ENCODE measurements around the gene SESN1. TPM values are rescaled to one million over a fixed set of nuclear protein-coding genes. Genes with fewer than 3 reads are reported as not detected.

The SESN1 gene
- total RNA-seq, 1 donor from 2014 or later: 23.6 TPM

DNA sequence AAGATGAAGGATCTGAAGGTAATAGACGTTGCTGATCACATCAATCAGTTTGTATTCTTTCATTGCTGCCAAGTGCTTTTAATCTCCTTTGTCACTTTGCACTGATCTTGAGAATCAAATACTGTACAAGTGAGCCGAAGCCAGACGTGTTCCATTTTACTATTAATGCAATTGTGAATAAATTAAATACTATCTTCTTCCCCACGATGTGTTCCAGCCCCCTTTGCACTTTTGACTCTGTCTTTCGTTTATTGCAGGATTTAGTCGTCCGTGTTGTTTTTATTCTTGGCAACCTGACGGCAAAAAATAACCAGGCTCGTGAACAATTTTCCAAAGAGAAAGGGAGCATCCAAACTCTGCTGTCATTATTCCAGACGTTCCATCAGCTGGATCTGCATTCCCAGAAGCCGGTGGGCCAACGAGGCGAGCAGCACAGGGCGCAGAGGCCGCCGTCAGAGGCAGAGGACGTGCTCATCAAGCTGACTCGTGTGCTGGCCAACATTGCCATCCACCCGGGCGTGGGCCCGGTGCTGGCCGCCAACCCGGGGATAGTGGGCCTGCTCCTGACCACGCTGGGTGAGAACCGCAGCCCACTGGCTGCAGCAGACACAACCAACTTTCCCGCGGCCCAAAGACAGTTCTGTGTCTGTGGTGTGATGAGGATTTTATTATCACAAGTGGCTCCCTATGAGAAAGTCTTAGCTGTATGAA lies 141.7 kb downstream of the SESN1 start:
- Mint-ChIP-seq H3K4me1 (ENCODE audit: unreplicated experiment) (peaks cover 12% of the 10 kb centered on the region), H3K9me3 (ENCODE audit: unreplicated experiment) (no peaks in the 10 kb centered on the region), H3K27ac (ENCODE audit: unreplicated experiment) (no peak overlapping the region), H3K4me3 (ENCODE audit: unreplicated experiment) (no peak overlapping the region), H3K27me3 (ENCODE audit: unreplicated experiment) (no peaks in the 10 kb centered on the region), H3K36me3 (ENCODE audit: low read depth, unreplicated experiment) (no peaks in the 10 kb centered on the region)
- TF ChIP-seq, protein P1, sequence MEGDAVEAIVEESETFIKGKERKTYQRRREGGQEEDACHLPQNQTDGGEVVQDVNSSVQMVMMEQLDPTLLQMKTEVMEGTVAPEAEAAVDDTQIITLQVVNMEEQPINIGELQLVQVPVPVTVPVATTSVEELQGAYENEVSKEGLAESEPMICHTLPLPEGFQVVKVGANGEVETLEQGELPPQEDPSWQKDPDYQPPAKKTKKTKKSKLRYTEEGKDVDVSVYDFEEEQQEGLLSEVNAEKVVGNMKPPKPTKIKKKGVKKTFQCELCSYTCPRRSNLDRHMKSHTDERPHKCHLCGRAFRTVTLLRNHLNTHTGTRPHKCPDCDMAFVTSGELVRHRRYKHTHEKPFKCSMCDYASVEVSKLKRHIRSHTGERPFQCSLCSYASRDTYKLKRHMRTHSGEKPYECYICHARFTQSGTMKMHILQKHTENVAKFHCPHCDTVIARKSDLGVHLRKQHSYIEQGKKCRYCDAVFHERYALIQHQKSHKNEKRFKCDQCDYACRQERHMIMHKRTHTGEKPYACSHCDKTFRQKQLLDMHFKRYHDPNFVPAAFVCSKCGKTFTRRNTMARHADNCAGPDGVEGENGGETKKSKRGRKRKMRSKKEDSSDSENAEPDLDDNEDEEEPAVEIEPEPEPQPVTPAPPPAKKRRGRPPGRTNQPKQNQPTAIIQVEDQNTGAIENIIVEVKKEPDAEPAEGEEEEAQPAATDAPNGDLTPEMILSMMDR (IDR thresholded peaks at IDR 0.05; ENCODE audit: unreplicated experiment): no peak
- DNase-seq (ENCODE audit: low spot score): no peak

DNA sequence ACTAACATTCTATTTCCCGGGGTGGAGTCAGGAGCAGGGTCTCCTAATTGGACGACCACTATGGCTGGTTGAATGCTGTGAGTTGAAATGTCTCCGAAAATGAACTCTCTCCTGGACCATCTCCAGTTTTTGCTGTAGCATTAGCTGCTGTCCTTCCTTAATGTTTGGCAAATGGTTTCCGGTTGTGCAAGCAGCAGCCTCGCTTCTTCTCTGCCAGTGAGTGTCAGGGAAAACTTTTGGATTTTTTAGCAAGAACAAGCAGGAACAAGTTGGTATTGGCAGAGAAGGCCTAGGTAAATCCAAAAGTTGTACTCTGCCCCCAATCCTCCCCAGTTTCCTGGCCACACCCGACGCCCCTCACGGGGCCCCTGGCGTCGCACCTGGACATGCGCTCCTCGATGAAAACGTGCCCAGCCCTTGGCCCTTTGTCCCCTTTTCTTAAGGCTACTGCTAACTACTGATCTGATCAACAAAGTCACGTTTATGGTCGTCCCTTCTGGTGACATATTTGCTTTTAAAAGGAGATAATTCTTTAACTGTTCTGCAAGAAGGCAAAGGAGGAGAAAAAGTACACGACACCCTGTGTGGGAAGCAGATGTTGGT lies 143.2 kb downstream of the SESN1 start:
- Mint-ChIP-seq H3K36me3 (ENCODE audit: low read depth, unreplicated experiment) (peaks cover 5% of the 10 kb centered on the region), H3K4me1 (ENCODE audit: unreplicated experiment) (peaks cover 19% of the 10 kb centered on the region), H3K9me3 (ENCODE audit: unreplicated experiment) (peaks cover 4% of the 10 kb centered on the region), H3K4me3 (ENCODE audit: unreplicated experiment) (no peak overlapping the region), H3K27ac (ENCODE audit: unreplicated experiment) (no peak overlapping the region), H3K27me3 (ENCODE audit: unreplicated experiment) (peaks cover 3% of the 10 kb centered on the region)
- TF ChIP-seq, protein P1 (IDR thresholded peaks at IDR 0.05; ENCODE audit: unreplicated experiment): no peak
- DNase-seq (ENCODE audit: low spot score): no peak

DNA sequence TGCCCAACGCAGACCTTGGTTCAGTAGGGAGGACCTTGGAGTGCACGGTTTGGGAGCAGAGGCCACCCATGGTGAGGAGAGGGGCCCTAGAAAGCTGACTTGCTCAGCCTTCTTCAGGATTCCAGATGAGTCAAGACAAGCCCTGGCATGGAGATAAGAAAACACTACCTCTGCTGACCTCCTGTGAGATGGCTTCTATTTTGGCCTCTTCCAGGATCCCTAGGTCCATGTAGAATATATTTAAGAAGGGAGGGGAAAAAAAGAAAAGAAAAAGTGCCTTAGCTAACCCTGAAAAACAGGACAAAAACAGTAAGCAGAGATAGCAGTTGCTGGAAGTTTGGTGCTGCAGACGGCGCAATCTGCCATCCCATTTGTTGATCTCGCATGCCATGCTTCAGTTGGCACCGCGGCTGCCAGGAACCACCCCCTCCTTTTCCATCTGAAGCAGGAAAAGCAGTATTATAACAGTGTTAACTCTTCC lies 146.4 kb downstream of the SESN1 start:
- no peak overlapping the region for H3K4me3 Mint-ChIP-seq (ENCODE audit: unreplicated experiment)
- peaks cover 5% of the 10 kb centered on the region for H3K36me3 Mint-ChIP-seq (ENCODE audit: low read depth, unreplicated experiment)
- TF ChIP-seq, protein P1 (IDR thresholded peaks at IDR 0.05; ENCODE audit: unreplicated experiment): no peak
- no peak overlapping the region for H3K27ac Mint-ChIP-seq (ENCODE audit: unreplicated experiment)
- H3K9me3 Mint-ChIP-seq (ENCODE audit: unreplicated experiment): peaks cover 4% of the 10 kb centered on the region
- peaks cover 21% of the 10 kb centered on the region for H3K4me1 Mint-ChIP-seq (ENCODE audit: unreplicated experiment)
- no peak for DNase-seq (ENCODE audit: low spot score)
- peaks cover 5% of the 10 kb centered on the region for H3K27me3 Mint-ChIP-seq (ENCODE audit: unreplicated experiment)

DNA sequence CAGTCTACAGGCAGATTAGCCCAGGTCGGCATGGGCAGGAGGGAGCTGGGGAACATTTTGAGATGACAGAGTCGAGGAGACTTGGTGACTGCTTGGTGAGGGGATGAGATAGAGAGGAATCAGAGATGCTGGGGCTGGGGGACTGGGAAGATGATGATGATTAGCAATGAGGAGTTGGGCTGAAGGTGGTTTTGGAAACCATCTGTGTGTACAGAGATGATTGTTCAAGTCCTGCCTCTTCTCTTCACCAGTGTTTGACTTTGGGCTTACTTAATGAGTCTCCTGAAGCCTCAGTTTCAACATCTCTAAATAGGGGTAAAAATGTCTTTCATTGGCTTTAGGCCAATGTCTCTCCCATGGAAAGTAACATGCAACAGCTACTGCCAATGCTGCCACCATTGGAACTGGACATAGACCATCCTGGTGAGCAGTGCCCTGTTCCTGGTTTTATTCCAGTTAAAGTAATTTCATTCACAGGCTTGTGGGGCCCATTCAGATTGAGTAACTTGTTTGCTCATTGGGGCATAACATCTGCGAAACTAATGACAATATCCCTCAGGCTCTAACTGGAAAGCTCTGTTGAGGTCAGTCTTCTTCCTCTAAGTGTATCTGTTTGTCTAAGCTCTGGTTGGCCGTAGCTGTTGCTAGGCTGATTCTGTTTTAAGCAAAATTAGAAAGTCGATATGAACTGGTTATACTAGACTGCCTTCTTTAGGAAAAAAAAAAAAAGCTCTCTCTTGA lies 147.4 kb downstream of the SESN1 start:
- TF ChIP-seq, protein P1 (IDR thresholded peaks at IDR 0.05; ENCODE audit: unreplicated experiment): no peak
- Mint-ChIP-seq H3K36me3 (ENCODE audit: low read depth, unreplicated experiment) (peaks cover 5% of the 10 kb centered on the region), H3K27me3 (ENCODE audit: unreplicated experiment) (peaks cover 5% of the 10 kb centered on the region), H3K4me1 (ENCODE audit: unreplicated experiment) (peaks cover 29% of the 10 kb centered on the region), H3K9me3 (ENCODE audit: unreplicated experiment) (peaks cover 4% of the 10 kb centered on the region), H3K27ac (ENCODE audit: unreplicated experiment) (peak overlapping the region; percentile 51), H3K4me3 (ENCODE audit: unreplicated experiment) (no peak overlapping the region)
- no peak for DNase-seq (ENCODE audit: low spot score)

Data from endothelial cell (in vitro differentiated cells).